KOPT-K1 (cell line): Measurements from ENCODE around the gene SULT1E1.

ENCODE experiments used
- H3K27ac ChIP-seq: fragments of 200-600 bp; sonication (generic); 2 replicates; pipeline ENCODE4 v1.5.1; 2016; ENCODE audit warnings: antibody characterized with exemption, mild to moderate bottlenecking, low read depth, low read length; ENCODE audit not compliant: poor library complexity, severe bottlenecking
- H3K36me3 ChIP-seq: fragments of 200-600 bp; sonication (generic); 2 replicates; pipeline ENCODE4 v1.5.1; 2017; ENCODE audit warnings: antibody characterized with exemption, mild to moderate bottlenecking, low read length, moderate library complexity; ENCODE audit not compliant: insufficient read depth
- H3K9me3 ChIP-seq: fragments of 200-600 bp; sonication (generic); 2 replicates; pipeline ENCODE4 v1.5.1; 2017; ENCODE audit warnings: antibody characterized with exemption, low read length, mild to moderate bottlenecking; ENCODE audit not compliant: insufficient read depth, poor library complexity, severe bottlenecking

Gene SULT1E1

DNA sequence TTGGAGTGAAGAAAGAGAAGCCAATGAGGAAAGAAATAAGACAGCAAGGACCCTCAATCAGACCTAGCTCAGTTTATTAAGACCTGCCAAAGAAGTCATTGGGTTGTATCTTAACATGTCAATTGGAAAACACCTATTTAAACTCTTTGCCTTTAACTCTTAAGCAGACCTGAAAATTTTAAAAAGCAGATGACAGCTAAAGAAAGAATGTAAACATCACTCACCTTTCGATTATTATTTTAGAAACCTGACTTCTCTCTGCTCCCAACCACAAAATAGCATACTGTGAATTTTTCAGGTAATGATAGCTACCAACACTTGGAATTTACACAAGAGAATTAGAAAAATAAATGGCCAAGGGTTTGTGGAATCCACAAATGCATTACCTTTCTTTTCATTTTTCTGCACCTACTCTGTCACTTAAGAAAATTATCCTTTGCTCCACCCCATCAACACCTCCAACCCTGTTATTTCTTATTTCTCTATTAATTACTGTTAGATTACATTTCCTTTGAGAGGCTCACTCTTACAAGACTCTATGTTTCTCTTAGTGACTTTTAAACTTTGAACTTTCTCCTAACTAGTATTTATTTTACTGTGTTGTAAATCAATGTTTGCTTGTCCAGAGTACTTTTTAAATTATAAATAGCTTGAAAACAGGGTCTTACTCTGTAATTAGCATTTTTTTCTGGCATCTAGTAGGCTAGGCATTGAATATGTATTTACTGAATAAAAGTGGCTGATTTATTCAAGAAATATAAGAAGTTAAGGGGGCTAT is 765 bp upstream of the SULT1E1 start:
- no peaks in the 10 kb centered on the region for H3K9me3 ChIP-seq
- H3K36me3 ChIP-seq = no peaks in the 10 kb centered on the region
- no peak overlapping the region for H3K27ac ChIP-seq

DNA sequence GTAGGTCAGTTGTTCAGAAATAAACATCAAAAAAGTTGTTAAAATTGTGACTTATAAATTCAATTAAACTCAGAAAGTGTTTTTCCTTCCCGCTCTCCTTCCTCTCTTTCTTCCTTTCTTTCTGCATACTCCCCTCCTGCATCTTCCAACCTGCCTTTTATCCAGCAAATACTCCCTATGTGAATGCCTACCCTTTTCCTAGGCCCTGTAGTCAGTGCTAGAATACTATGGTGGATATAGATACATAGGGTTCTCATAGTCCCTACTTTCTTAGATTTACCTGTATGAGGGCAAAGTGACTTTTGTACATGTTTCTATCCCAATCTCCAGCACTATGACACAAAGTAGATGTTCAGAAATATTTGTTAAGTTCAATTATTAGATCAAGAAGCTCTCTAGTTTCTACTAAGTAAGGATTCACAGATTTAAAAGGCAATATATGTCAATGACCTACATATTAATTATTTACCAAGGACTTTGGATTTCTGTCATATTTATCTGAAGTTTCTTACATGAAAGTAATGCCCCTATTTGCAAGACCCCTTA is 732 bp downstream of the SULT1E1 start:
- no peaks in the 10 kb centered on the region for H3K9me3 ChIP-seq
- no peaks in the 10 kb centered on the region for H3K36me3 ChIP-seq
- no peak overlapping the region for H3K27ac ChIP-seq

DNA sequence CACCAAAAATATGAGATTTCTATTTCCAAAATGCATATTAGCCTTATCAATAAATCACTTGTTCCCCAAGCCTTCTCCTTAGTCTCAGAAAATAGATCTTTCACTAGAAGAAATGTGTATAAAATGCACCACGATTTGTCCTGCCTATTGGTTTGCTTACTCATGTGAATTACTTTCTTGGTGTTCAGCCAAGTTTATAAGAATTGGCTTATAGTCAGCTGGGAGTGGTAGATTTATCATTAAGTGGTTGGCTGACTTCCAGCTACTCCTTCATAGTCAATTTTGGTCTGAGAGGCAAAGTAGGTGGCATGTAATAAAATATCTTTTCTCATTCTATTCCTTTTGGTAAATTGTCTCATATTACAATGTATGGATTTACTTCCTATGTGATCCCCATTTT is 1.3 kb downstream of the SULT1E1 start:
- no peak overlapping the region for H3K27ac ChIP-seq
- H3K36me3 ChIP-seq = no peaks in the 10 kb centered on the region

DNA sequence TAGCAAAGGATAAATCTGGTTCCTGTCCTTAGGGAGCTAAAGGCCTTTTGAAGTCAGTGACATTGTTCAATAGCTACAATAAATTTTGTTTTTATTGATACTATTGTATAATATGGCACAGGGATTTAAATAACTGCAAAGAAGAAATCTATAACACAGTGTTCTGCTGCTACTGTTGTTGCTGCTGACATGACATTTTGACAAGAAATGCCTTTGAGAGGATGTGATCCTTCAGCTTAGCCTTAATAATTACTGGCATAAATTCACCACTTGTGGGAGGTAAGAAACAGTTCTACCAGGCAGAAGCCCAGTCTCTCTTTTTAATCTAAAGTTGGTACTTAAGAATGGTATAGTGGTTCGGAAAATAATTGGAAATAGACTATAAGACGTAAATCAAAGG is 4.1 kb downstream of the SULT1E1 start:
- Histone ChIP-seq H3K36me3 (no peaks in the 10 kb centered on the region), H3K27ac (no peak overlapping the region), H3K9me3 (no peaks in the 10 kb centered on the region)

More for the DNA sequence above, 1.3 kb downstream of the SULT1E1 start:
- H3K9me3 ChIP-seq = no peaks in the 10 kb centered on the region

DNA sequence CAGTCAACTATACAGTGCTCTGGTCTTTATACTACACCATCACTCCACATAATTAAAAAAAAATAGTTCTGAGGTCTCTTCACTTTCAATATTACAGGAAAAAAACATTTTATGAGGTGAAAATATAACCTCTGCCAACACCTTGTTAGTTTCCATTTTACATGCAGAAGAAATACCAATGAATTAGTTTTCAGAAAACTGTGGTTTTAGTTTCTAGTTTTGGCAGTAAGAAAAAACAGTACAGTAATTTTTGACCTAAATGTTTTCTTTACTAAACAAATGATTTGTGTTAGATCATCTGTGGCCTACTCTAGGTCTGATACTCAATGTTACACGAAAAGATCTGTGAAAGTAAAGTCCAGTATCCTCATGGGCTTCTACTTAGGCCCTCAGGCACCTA is 10.0 kb downstream of the SULT1E1 start:
- no peaks in the 10 kb centered on the region for H3K36me3 ChIP-seq
- H3K27ac ChIP-seq = no peak overlapping the region
- no peaks in the 10 kb centered on the region for H3K9me3 ChIP-seq

DNA sequence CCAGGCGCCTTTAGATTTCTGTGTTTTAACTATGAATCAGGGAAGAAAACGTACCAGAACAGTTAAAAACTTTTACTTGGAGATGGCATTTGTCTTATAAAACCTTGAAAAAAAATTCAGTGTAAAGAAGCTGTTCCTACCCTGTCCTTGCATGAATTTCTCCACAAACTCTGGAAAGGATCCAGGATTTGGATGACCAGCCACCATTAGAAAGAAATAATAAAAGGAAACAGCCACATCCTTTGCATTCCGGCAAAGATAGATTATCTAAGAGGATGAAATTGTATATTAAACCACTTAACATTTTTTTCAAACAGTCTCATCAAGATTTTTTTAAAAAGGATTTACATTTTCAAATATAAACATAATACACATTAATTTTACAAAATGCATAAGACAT is 10.6 kb downstream of the SULT1E1 start:
- Histone ChIP-seq H3K9me3 (no peaks in the 10 kb centered on the region), H3K27ac (no peak overlapping the region), H3K36me3 (no peaks in the 10 kb centered on the region)

DNA sequence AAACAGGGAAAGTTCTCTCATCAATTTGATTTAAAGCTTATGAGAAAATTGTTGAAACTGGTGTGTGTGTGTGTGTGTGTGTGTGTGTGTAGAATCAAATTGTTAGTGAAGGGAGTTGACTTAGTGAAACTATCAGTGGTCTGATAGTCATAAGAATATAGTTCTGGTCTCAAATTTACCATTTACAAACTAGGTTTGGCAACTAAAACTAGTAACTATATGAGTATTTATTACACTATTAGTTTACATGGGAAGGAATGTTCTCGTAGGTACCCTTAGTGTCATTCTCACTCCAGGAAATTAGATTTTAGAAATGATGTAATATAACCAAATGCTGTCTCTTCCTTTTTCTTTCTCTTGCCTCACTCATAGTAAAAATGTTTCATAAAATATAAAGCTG is 11.9 kb downstream of the SULT1E1 start:
- Histone ChIP-seq H3K27ac (no peak overlapping the region), H3K36me3 (no peaks in the 10 kb centered on the region), H3K9me3 (no peaks in the 10 kb centered on the region)

DNA sequence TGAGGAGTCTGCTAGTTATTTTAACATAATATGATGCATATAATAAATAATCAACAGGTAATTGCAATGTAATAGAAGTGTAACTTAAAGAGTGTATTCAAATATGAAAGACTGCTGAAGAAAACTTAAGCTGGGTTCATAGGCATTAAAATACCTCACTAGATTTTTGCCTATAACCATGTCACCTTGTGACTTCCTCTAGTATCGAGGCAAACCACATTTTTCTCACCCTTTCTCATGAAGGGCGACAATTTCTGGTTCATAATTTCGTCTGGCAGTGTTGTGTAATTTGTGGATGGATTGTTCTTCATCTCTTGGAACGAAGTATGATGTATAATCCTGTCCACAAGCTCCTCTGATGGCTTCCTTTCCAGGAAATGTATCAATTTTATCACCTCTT is 16.0 kb downstream of the SULT1E1 start:
- Histone ChIP-seq H3K27ac (no peak overlapping the region), H3K9me3 (no peaks in the 10 kb centered on the region), H3K36me3 (no peaks in the 10 kb centered on the region)

DNA sequence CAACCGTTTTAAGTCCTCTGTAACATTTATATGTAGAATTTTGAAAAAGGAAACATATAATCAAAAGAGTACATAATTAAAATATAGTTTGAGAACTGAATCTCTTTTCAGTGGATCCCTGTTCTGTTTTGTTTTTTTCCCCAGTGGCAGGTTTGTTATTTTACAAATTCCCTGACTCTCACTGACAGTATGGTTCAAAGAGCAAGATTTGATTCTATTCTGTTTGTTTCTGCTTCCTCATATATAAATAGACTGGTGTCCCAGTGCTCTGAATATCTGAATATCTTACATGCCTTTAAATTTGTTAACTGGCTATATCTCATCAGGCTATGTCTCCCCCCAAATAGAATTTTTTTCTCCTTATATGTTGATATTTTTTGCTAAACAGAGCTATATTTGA is 16.6 kb downstream of the SULT1E1 start:
- no peaks in the 10 kb centered on the region for H3K9me3 ChIP-seq
- no peak overlapping the region for H3K27ac ChIP-seq
- H3K36me3 ChIP-seq = no peaks in the 10 kb centered on the region

DNA sequence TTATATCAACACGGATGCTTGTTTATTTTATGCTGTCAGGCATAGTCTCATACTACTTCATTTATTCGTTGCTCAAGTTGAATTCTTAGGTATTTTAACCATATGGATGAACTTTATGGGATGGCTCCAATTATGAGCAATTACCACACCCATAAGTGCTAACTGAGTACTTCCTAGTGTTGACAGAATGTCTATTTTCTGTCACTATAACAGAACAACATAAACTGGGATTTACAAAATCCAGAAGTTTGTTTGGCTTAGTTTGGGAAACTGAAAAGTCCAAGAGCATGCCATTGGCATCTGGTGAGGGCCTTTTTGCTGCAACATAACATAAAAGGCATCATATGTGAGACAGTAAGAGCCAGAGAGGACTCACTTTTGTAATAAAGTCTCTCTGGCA is 21.0 kb downstream of the SULT1E1 start:
- Histone ChIP-seq H3K9me3 (no peaks in the 10 kb centered on the region), H3K27ac (no peak overlapping the region), H3K36me3 (no peaks in the 10 kb centered on the region)

DNA sequence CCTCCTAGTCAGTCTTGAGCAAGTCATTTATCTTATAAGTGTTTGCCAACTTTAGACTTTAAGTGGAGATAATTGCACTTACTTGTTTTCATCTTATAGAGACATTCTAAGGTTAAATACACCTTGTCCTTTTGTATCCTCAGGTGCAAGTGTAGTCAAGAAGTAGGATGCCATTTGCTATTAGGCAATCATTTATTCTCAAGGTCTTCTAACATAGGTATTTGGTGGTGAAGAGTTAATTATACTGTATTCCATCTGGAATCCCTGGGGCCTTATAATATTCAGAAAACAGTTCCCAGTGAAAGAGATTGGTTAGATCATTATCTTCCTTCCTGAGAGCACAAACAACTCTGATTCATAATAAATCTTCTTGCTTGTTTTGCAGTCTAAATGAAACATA is 23.7 kb downstream of the SULT1E1 start:
- Histone ChIP-seq H3K9me3 (no peaks in the 10 kb centered on the region), H3K27ac (no peak overlapping the region), H3K36me3 (no peaks in the 10 kb centered on the region)

DNA sequence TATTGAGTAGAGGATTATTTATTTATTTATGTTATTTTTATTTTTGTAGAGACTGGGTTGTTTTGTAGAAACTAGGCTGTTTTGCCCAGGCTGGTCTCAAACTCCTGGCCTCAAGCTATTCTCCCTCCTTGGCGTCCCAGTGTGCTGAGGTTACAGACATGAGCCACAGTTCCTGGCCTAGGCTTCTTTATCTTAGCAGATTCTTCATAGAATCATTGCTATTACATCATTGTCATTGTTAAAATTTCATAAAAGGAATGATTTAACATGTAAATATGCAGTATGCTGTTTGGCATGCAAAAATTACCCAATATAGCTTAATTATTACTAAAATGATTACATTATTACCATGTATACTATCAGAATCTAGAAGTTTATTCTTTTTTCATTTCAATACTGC is 24.2 kb downstream of the SULT1E1 start:
- Histone ChIP-seq H3K36me3 (no peaks in the 10 kb centered on the region), H3K9me3 (no peaks in the 10 kb centered on the region), H3K27ac (no peak overlapping the region)

DNA sequence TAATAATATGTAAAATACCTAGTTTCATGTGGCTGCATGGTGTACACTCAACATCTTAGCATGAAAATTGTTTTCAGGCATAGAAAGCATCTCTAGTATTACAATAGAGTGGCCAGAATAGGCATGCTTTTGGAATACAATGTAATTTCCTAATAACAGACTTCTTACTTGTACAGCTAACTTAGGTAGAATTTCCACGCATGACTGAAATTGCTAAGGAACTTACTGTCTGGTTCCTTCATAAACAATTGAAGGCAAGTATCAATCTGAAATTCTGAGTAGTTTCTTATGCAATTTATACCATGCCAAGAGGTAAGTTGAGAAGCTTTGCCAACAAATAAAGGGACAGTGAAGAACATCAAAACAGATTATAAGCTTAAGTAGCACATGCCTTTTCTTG is 26.7 kb downstream of the SULT1E1 start:
- Histone ChIP-seq H3K9me3 (no peaks in the 10 kb centered on the region), H3K36me3 (no peaks in the 10 kb centered on the region), H3K27ac (no peak overlapping the region)

DNA sequence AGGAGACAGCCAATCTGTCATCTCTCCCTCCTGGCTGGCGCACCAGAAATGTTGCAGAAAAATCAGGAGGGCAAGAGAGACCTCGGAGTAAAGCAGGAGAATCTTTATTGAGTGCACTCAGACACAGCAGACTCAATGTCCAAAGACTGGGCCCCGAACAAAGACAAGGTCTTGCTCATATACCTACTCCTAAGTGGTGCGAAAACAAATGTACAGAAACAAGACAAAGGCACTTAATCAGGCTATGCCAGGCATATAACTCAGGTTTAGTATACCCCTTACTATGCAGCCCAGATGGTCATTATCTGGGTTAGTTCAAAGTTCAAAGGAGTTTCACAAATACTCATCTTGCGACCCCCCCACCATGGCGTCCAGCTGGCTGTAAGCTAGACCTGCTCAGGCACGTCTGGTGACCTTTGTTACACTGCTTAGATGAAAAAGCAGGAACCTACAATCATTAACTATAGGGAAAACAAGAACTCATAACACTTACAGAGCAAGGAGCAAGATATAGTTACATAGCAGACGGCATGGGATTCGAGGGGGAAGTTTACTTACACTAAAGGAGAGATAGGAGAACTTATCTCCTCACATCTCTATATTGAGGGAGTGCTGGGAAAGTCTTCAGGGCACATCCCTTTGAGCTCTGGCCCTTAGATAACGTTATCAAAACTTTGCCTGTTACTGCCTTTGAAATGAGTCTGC is 27.5 kb downstream of the SULT1E1 start:
- H3K36me3 ChIP-seq = no peaks in the 10 kb centered on the region
- H3K27ac ChIP-seq = no peak overlapping the region
- no peaks in the 10 kb centered on the region for H3K9me3 ChIP-seq

DNA sequence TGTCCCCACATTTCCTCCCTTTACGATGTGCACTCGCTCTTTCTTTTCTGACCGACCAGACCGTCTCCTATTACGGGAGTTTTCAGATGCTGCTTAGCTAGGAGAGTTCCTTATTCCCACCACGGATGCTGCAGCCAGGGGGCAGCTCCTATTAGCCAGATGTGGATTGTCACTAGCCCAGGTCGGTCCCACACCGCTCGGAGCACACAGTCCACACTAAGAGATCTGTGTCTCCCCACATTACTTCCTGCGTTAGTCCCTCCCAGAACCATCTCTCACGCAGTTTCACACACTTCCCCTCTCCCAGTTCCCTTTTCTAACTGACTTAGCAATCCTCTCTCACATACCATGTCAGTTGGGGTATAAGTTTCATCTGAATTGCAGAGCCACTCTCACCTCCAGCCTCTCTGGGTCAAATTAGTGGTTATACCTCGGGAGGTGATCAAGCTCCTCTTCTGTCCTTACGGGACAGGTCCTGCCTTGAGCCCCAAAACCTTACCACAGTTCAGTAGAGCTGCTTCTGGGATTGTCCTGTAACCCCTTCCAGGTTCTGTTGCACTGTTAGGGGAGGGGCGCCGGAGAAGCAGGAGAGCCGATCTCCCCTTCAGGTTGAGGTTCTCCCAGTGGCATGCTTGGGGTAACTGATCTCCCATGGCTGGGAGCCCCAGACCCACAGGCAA is 28.2 kb downstream of the SULT1E1 start:
- H3K27ac ChIP-seq = no peak overlapping the region
- H3K36me3 ChIP-seq = no peaks in the 10 kb centered on the region

More for the DNA sequence above, 28.2 kb downstream of the SULT1E1 start:
- no peaks in the 10 kb centered on the region for H3K9me3 ChIP-seq
